ENCODE measurements around the gene SDK1.

SDK1 gene

DNA sequence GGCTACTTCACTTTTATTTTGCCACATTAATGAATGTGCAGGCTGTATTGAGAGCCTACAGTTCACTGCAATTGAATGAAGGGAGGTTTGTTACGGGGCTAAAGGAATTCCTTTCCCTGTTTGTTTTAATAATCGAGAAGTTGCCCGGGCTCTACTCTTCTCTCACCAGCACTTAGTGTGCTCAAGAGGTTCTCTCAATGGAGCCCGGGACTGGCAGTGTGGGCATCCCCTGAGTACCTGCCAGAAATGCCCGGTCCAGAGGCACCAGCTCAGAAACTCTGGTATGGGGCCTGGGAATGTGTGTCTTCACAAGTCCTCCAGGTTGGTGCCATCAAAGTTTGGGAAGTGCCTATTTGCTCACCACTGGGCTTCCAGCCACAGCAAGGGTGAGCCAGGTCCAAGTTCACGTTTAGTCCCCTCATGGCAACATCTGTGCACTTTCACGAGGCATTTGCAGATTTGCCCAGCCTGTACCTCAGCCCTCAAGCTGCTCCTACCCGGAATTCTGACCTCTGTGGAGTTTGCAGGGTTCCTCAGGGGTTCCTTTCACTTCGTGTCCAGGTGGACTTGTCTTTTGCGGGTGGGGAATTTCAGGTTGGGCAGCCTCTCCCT lies 622.4 kb downstream of the SDK1 start:
- H3K27ac ChIP-seq, result no peak overlapping the region
- TF ChIP-seq, protein P1, sequence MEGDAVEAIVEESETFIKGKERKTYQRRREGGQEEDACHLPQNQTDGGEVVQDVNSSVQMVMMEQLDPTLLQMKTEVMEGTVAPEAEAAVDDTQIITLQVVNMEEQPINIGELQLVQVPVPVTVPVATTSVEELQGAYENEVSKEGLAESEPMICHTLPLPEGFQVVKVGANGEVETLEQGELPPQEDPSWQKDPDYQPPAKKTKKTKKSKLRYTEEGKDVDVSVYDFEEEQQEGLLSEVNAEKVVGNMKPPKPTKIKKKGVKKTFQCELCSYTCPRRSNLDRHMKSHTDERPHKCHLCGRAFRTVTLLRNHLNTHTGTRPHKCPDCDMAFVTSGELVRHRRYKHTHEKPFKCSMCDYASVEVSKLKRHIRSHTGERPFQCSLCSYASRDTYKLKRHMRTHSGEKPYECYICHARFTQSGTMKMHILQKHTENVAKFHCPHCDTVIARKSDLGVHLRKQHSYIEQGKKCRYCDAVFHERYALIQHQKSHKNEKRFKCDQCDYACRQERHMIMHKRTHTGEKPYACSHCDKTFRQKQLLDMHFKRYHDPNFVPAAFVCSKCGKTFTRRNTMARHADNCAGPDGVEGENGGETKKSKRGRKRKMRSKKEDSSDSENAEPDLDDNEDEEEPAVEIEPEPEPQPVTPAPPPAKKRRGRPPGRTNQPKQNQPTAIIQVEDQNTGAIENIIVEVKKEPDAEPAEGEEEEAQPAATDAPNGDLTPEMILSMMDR (conservative IDR thresholded peaks at IDR 0.05; ENCODE audit: low read depth), result no peak
- CTCF ChIA-PET, result interaction anchor here (0.5 to 0.7 kb wide), 2 partner anchors 209 to 1186 kb away, joined by 4 to 5 read pairs; no protein-coding TSS in a partner anchor
- POLR2A ChIA-PET (ENCODE audit: low non-redundant PET), result no interaction called here
- no peak for DNase-seq (ENCODE audit: low spot score)

DNA sequence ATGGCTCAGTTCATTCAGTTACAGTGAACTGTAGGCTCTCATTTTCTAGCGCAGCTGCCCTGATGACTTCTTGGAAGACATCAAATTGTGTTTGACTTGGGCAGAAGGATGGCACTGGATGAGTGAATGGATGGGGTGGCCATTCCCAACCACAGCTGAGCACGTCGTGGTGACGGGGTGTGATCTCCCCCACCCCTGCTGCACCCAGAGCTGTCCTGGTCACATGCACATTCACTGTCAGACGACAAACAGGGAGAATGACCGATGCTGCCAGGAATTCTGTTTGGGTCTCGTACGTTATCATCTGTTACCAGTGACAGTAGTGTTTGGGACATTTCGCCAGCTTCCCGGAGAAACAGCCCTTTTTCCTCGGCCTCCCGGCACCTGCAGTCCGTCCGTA lies 623.2 kb downstream of the SDK1 start:
- ChIA-PET CTCF (interaction anchor here (0.6 to 0.8 kb wide), 2 partner anchors 80 to 376 kb away, joined by 4 to 6 read pairs; no protein-coding TSS in a partner anchor), POLR2A (ENCODE audit: low non-redundant PET) (no interaction called here)

DNA sequence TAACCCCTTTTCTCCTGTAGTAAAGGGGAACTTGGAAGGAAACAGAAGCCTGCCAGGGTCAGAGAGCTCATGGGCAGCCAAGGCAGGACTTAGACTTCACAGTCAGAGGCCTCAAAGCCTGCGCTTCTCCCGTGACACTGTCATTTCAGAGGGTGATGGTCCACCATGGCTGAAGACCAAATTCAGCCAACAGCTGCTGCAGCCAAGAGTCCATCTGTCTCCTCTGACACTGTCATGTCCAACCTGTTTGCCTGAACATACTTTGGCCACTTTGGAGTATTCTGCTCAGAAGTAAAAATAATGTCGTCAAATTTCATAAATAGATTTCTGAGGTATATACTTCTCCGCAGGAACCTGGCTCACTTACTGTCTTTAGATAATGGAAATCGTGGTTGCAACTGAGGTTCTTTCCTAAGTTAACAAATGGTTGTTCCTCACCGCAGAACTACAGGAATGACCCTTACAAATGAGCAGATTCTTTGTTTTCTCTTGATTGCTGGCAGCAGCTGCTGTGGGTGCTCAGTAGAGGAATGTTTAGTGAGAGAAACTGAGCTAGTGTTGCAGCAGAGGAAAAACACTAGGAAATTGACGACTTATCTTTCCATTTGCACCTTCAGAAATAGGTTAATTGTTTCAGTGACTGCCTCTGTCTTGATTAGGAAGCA lies 626.5 kb downstream of the SDK1 start:
- DNase-seq (ENCODE audit: low spot score), result no peak
- no peak overlapping the region for H3K27ac ChIP-seq
- TF ChIP-seq, protein P1 (conservative IDR thresholded peaks at IDR 0.05; ENCODE audit: low read depth), result no peak
- CTCF ChIA-PET, result no interaction called here
- POLR2A ChIA-PET (ENCODE audit: low non-redundant PET), result no interaction called here

More for the DNA sequence above, 623.2 kb downstream of the SDK1 start:
- TF ChIP-seq, protein P1 (conservative IDR thresholded peaks at IDR 0.05; ENCODE audit: low read depth), result no peak
- no peak overlapping the region for H3K27ac ChIP-seq
- DNase-seq (ENCODE audit: low spot score), result no peak

DNA sequence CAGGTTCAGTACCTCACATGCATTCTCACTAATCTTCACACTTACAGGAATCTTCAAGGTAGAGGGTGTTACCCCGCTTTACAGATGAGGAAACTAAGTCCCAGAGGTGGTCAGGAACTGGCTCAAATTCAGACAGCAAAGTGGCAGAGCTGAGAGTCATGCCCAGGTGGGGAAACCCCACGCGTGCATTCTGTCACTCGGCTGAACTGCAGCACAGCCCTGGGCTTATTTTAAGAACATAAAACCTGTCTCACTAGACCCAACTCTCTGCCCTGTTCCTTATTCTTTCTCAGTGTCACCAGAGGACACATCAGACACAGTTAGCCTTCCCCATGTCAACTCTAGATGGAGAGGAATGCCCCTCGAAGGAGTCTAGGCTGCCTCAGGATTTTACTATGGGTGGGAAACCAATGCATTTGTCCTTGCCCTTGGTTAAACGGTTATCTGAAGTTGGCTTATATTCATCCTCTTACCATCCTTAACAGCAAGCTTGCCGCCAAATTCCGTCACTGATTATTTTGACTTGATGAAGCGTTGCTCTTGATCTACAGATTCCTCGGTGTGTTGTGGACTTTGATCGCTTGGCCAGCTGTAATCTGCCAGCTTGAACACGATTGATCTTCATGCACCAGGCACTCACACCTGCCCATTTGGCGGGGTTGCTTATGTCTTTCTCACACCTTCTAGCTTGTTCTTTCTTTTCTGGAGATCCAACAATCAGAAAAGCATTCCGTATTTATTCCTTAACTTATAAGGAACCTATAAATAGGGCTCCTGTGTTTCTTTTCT lies 627.9 kb downstream of the SDK1 start:
- CTCF ChIA-PET, result no interaction called here
- TF ChIP-seq, protein P1 (conservative IDR thresholded peaks at IDR 0.05; ENCODE audit: low read depth), result no peak
- no peak overlapping the region for H3K27ac ChIP-seq
- no peak for DNase-seq (ENCODE audit: low spot score)
- POLR2A ChIA-PET (ENCODE audit: low non-redundant PET), result no interaction called here

DNA sequence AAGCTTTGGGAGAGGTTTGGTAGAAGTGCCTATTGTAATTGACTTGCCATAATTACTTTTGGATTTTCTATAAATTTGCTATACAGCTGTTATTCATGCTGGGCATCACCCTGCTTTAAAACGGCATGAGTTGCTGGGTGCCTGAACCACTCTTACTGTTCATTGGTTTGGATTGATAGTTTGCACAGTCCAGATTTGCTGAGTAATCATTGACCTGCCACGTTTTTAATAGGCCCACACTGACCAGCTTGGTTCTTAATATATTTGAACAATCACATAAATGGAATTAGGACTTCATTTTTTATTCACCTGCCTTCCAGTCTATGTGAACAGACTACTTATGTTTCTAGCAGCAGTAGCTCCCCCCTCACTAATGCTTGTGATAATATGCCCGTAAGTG lies 630.8 kb downstream of the SDK1 start:
- DNase-seq (ENCODE audit: low spot score), result no peak
- CTCF ChIA-PET, result interaction anchor here (0.7 kb wide), 1 partner anchor 20 kb away, joined by 4 read pairs; no protein-coding TSS in a partner anchor

DNA sequence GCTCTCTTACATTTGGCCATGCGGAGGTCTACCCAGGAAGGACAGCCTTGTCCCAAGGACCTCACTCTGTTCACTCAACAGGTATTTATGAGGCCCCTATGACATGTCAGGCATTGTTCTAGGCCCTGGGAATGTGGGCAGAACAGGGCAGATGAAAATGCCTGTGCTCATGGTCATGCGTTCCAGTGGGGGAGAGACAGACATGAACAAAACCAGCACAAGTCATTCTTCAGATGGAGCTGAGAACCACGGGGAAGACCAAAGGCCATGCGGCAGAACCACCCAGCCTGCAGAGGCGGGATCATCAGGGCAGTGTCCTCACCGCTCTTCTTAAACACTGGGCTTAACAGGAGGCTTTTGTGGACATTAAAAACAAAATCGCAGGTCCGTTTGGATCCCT lies 636.1 kb downstream of the SDK1 start:
- ChIA-PET POLR2A (ENCODE audit: low non-redundant PET) (no interaction called here), CTCF (no interaction called here)
- TF ChIP-seq, protein P1 (conservative IDR thresholded peaks at IDR 0.05; ENCODE audit: low read depth), result no peak
- no peak overlapping the region for H3K27ac ChIP-seq
- no peak for DNase-seq (ENCODE audit: low spot score)

More for the DNA sequence above, 630.8 kb downstream of the SDK1 start:
- TF ChIP-seq, protein P1 (conservative IDR thresholded peaks at IDR 0.05; ENCODE audit: low read depth), result no peak
- POLR2A ChIA-PET (ENCODE audit: low non-redundant PET), result no interaction called here
- no peak overlapping the region for H3K27ac ChIP-seq
